Endothelial cell of umbilical vein (primary cell): ENCODE results near the gene DUS1L. TPM values are rescaled to one million over a fixed set of nuclear protein-coding genes. Genes with fewer than 3 reads are reported as not detected.

ENCODE experiments used
- BruUV-seq: library from RNA; stranded (reverse); fragments of 400-500 nt; replicated peaks from 2 replicates; lab custom pipeline; 2021; lab: Mats Ljungman, UMichigan
- CTCF ChIA-PET: fragments of 300-600, 350-600 bp; sonication (Branson Sonifier 250); formaldehyde crosslinking; loops from one replicate; lab custom pipeline; 2021; ENCODE audit warnings: antibody characterized with exemption, inconsistent platforms; lab: Charles Lee
- POLR2A ChIA-PET: fragments of 300-600, 350-600 bp; sonication (Branson Sonifier 250); formaldehyde crosslinking; loops from one replicate; lab custom pipeline; 2021; ENCODE audit warnings: antibody characterized with exemption, inconsistent platforms; lab: Charles Lee
- DNase-seq: peaks from one replicate; pipeline ENCODE4 v3.0.0-alpha.2; 2011; ENCODE audit warnings: low read depth, low spot score
- FAIRE-seq: peaks from 2 replicates; lab custom pipeline; 2011; peaks lifted over from hg19 to GRCh38; lab: Jason Lieb, UNC
- H2AFZ ChIP-seq: 2 replicates; pipeline ENCODE4 v1.6.0; 2012; ENCODE audit warnings: low read depth, low read length, control low read depth, inconsistent platforms
- H3K27ac ChIP-seq: 2 replicates; pipeline ENCODE4 v1.5.1; 2011; ENCODE audit warnings: low read depth, mild to moderate bottlenecking, control low read depth, low read length, moderate library complexity; ENCODE audit not compliant: insufficient read depth
- H3K27me3 ChIP-seq, 2 experiments: 2 replicates each; pipeline versions ENCODE4 v1.6.0 to v1.6.1; 2011; ENCODE audit warnings: low read length in 2 of 2, mixed read lengths in 1 of 2; ENCODE audit not compliant: control insufficient read depth in 2 of 2, insufficient read depth in 2 of 2
- H3K36me3 ChIP-seq, 2 experiments: 2 replicates in 1 of 2; 3 replicates in 1 of 2; pipeline ENCODE4 v1.5.1; 2011; ENCODE audit warnings: low read length in 2 of 2, mild to moderate bottlenecking in 1 of 2, moderate library complexity in 1 of 2; ENCODE audit not compliant: control insufficient read depth in 2 of 2, insufficient read depth in 2 of 2; ENCODE audit errors: extremely low read depth in 1 of 2
- H3K4me1 ChIP-seq: 3 replicates; pipeline ENCODE4 v1.5.1; 2011; ENCODE audit warnings: mild to moderate bottlenecking, low read length; ENCODE audit not compliant: control insufficient read depth, insufficient read depth; ENCODE audit errors: extremely low read depth
- H3K4me2 ChIP-seq: 2 replicates; pipeline ENCODE4 v1.6.1; 2011; ENCODE audit warnings: low read length, control low read depth, mixed read lengths; ENCODE audit not compliant: insufficient read depth
- H3K4me3 ChIP-seq, 3 experiments: fragments of 200-600 bp in 1 of 3; sonication (generic), shearing (Covaris generic) in 1 of 3; replicated peaks in 1 of 3; 2 replicates each; pipeline ENCODE4 v1.5.1; 2011 to 2016; ENCODE audit warnings: control low read depth in 3 of 3, low read length in 3 of 3, mild to moderate bottlenecking in 2 of 3, inconsistent platforms in 1 of 3, low read depth in 1 of 3, moderate library complexity in 1 of 3; ENCODE audit not compliant: insufficient read depth in 1 of 3
- H3K79me2 ChIP-seq: 2 replicates; pipeline ENCODE4 v1.6.0; 2012; ENCODE audit warnings: low read length, inconsistent platforms; ENCODE audit not compliant: control insufficient read depth, insufficient read depth
- H3K9ac ChIP-seq: replicated peaks from 2 replicates; pipeline ENCODE3; 2011; ENCODE audit warnings: low read length, control low read depth; ENCODE audit not compliant: insufficient read depth; ENCODE audit errors: extremely low read depth
- H3K9me1 ChIP-seq: replicated peaks from 3 replicates; pipeline ENCODE4 v1.6.0; 2011; ENCODE audit warnings: mild to moderate bottlenecking, low read length; ENCODE audit not compliant: control insufficient read depth, insufficient read depth; ENCODE audit errors: extremely low read depth
- H3K9me3 ChIP-seq: replicated peaks from 2 replicates; pipeline ENCODE4 v1.5.1; 2012; ENCODE audit warnings: low read length, inconsistent platforms; ENCODE audit not compliant: control insufficient read depth, insufficient read depth
- H4K20me1 ChIP-seq: replicated peaks from 2 replicates; pipeline ENCODE3; 2011; ENCODE audit warnings: mild to moderate bottlenecking, low read length; ENCODE audit not compliant: control insufficient read depth, insufficient read depth; ENCODE audit errors: extremely low read depth
- EZH2 ChIP-seq: IDR thresholded peaks from 2 replicates; pipeline ENCODE4 v1.6.1; 2012; ENCODE audit warnings: borderline replicate concordance, low read depth, mild to moderate bottlenecking, moderate library complexity, low read length, inconsistent platforms; ENCODE audit not compliant: severe bottlenecking
- FOS ChIP-seq: IDR thresholded peaks from 2 replicates; pipeline ENCODE4 v1.6.1; 2011; ENCODE audit warnings: mild to moderate bottlenecking, low read length, moderate library complexity, borderline replicate concordance; ENCODE audit not compliant: insufficient read depth
- GATA2 ChIP-seq: IDR thresholded peaks from 2 replicates; pipeline ENCODE4 v1.7.0; 2011; ENCODE audit warnings: low read depth, mild to moderate bottlenecking, moderate library complexity, mixed read lengths, low read length; ENCODE audit not compliant: insufficient read length, insufficient read depth
- JUN ChIP-seq: IDR thresholded peaks from 2 replicates; pipeline ENCODE4 v1.6.1; 2011; ENCODE audit warnings: borderline replicate concordance, low read depth; ENCODE audit not compliant: insufficient read length, insufficient read depth
- MYC ChIP-seq: IDR thresholded peaks from one replicate; pipeline ENCODE4 v1.6.1; 2011; ENCODE audit warnings: mild to moderate bottlenecking, low read depth, low read length
- POLR2A ChIP-seq: IDR thresholded peaks from 2 replicates; pipeline ENCODE4 v1.6.1; 2012; ENCODE audit warnings: low read depth, mild to moderate bottlenecking, control low read depth, low read length
- POLR2AphosphoS5 ChIP-seq: IDR thresholded peaks from 2 replicates; pipeline ENCODE4 v1.6.1; 2012; ENCODE audit warnings: low read depth, mild to moderate bottlenecking, control low read depth, low read length, moderate library complexity; ENCODE audit not compliant: insufficient read depth
- dilution Hi-C: fragments of 300-500 bp; cut with MboI; formaldehyde crosslinking; loops from one replicate; pipeline ENCODE4 v1.15.0; 2019; ENCODE audit warnings: low sequenced_read_pairs; ENCODE audit not compliant: extremely low pct_ligation_motif_present
- intact Hi-C: fragments of 100-400 bp; cut with micrococcal nuclease; formaldehyde crosslinking; loops from one replicate; pipeline ENCODE4 v1.10.0; 2022
- polyA plus RNA-seq, 4 experiments: library from polyadenylated mRNA; depleted of rRNA in 3 of 4; stranded (reverse) in 3 of 4; unstranded in 1 of 4; fragments of >200 nt; gene quantifications; 2 replicates each; pipeline versions ENCODE4 v1.2.1 to v1.2.3, GENCODE V29; 2011 to 2012; ENCODE audit warnings: missing spikeins in 1 of 4
- total RNA-seq: library from RNA; stranded (reverse); gene quantifications from 2 replicates; pipeline ENCODE4 v1.2.3, GENCODE V29; 2021
- TF ChIP-seq, protein P1 (sequence below): IDR thresholded peaks from 2 replicates; pipeline ENCODE4 v1.6.1; 2011; ENCODE audit not compliant: insufficient read depth, insufficient read length
- TF ChIP-seq, protein P2 (sequence below), 2 donors: IDR thresholded peaks; 1 replicate in 1 of 2; 2 replicates in 1 of 2; pipeline ENCODE4 v1.5.1; 2011; ENCODE audit warnings: low read length in 2 of 2, mild to moderate bottlenecking in 2 of 2, moderate library complexity in 2 of 2, control low read depth in 1 of 2, inconsistent platforms in 1 of 2, low read depth in 1 of 2; ENCODE audit not compliant: insufficient read depth in 1 of 2; ENCODE audit errors: extremely low read depth in 1 of 2

The DUS1L gene
- total and polyA plus RNA-seq, 2 donors (not counting 3 experiments of a cell fraction or from before 2014, with no cell fraction given) = 60.1 to 92.9 TPM

DNA sequence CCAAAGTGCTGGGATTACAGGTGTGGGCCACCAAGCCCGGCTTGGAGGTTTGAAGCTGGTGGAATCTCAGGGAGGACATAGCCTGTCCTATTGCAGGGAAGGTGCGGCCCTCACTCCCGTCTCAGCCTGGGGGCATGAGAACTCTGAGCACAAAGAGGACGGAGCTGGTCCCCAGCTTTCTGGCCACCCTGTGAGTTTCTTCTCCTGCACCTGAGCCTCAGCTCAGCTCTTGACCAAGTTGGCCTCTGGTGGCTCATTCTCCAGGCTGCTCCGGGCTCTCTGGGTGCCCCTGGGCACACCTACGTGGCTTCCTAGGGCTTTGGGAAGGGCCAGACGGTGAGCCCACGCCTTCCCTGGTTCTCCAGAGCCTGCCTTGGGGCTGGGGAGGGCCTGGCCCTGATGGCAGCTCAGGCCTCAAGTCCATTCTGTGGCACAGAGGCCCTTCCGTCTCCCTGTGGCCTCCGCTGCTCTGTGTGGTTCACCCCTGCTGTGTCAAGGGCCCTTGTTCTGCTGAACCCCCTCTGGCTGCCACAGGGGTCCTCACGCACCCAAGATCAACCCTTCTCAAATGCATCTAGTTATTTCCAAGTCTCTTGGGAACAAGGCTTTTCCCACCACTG is 39.3 kb upstream of the DUS1L start:
- Histone ChIP-seq H3K4me1 (peaks cover 10% of the 10 kb centered on the region), H4K20me1 (no peaks in the 10 kb centered on the region), H3K9ac (no peak overlapping the region), H3K4me2 (no peak overlapping the region), H3K27me3 (no peaks in the 10 kb centered on the region), H3K9me3 (no peaks in the 10 kb centered on the region), H3K36me3 (no peaks in the 10 kb centered on the region), H2AFZ (no peak overlapping the region), H3K9me1 (no peaks in the 10 kb centered on the region), H3K4me3 (no peak overlapping the region), H3K27ac (no peak overlapping the region), H3K79me2 (no peaks in the 10 kb centered on the region)
- FAIRE-seq = no peak
- ChIA-PET CTCF (interaction anchor here (0.5 to 2.5 kb wide), 2 partner anchors 28 to 50 kb away, joined by 5 to 17 read pairs; no protein-coding TSS in a partner anchor), POLR2A (no interaction called here)
- BruUV-seq = no TSS peak
- TF ChIP-seq, protein P1, sequence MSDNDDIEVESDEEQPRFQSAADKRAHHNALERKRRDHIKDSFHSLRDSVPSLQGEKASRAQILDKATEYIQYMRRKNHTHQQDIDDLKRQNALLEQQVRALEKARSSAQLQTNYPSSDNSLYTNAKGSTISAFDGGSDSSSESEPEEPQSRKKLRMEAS = no peak
- TF ChIP-seq POLR2A (no peak), MYC (no peak), FOS (no peak), JUN (no peak), POLR2AphosphoS5 (no peak), EZH2 (no peak), GATA2 (no peak)
- TF ChIP-seq, protein P2, sequence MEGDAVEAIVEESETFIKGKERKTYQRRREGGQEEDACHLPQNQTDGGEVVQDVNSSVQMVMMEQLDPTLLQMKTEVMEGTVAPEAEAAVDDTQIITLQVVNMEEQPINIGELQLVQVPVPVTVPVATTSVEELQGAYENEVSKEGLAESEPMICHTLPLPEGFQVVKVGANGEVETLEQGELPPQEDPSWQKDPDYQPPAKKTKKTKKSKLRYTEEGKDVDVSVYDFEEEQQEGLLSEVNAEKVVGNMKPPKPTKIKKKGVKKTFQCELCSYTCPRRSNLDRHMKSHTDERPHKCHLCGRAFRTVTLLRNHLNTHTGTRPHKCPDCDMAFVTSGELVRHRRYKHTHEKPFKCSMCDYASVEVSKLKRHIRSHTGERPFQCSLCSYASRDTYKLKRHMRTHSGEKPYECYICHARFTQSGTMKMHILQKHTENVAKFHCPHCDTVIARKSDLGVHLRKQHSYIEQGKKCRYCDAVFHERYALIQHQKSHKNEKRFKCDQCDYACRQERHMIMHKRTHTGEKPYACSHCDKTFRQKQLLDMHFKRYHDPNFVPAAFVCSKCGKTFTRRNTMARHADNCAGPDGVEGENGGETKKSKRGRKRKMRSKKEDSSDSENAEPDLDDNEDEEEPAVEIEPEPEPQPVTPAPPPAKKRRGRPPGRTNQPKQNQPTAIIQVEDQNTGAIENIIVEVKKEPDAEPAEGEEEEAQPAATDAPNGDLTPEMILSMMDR (IDR thresholded peaks at IDR 0.05; ENCODE audit: extremely low read depth in 1 of 2, insufficient read depth in 1 of 2, low read depth in 1 of 2, low read length in 2 of 2) = no peak
- DNase-seq = no peak
- dilution Hi-C loops = no loop called here
- intact Hi-C loops = no loop called here
